MG63 (cell line): ENCODE data around the gene PLEKHJ1. TPM values are rescaled to one million over a fixed set of nuclear protein-coding genes. Genes with fewer than 3 reads are reported as not detected.
"Not testable (repeated sequence)": the region's sequence is repeated elsewhere in the genome, so short reads cannot be mapped to it uniquely, and the experiment has no call there.

ENCODE experiments used
- DNase-seq: peaks from one replicate; pipeline ENCODE4 v3.0.0-alpha.2; 2020
- H3K27me3 ChIP-seq: fragments of 250-450 bp; sonication (Bioruptor Pico); 2 replicates; pipeline ENCODE4 v1.5.1; 2020; ENCODE audit warnings: mild to moderate bottlenecking, moderate library complexity
- H3K36me3 ChIP-seq: fragments of 250-450 bp; sonication (Bioruptor Pico); 2 replicates; pipeline ENCODE4 v1.5.1; 2020; ENCODE audit warnings: mild to moderate bottlenecking, moderate library complexity
- H3K4me3 ChIP-seq: fragments of 250-450 bp; sonication (Bioruptor Pico); 2 replicates; pipeline ENCODE4 v1.5.1; 2020; ENCODE audit warnings: mild to moderate bottlenecking, moderate library complexity
- H3K9me3 ChIP-seq: fragments of 250-450 bp; sonication (Bioruptor Pico); 2 replicates; pipeline ENCODE4 v1.5.1; 2020; ENCODE audit warnings: mild to moderate bottlenecking, moderate library complexity
- total RNA-seq: library from RNA; depleted of rRNA; stranded (reverse); fragments of >200 nt; shearing (Covaris generic); gene quantifications from 2 replicates; pipeline ENCODE4 v1.2.3, GENCODE V29; 2014; ENCODE audit warnings: low replicate concordance; rRNA removed

The PLEKHJ1 gene
- 23.1 and 25.6 TPM in 2 replicates for total RNA-seq

GRCh38 chr19:2236314-2237050 is at the start of gene PLEKHJ1, which contains the start of gene SF3A2:
Gene PLEKHJ1 (minus strand): TSS chr19:2236329. CDS start chr19:2236248, 81 bp downstream.
Gene SF3A2 (plus strand): TSS chr19:2236824. CDS start chr19:2243419, 6,595 bp downstream.
- Histone ChIP-seq H3K4me3 (peak within 1 kb of the TSS; percentile 66), H3K9me3 (no peaks in the 10 kb centered on the region), H3K27me3 (no peaks in the 10 kb centered on the region), H3K36me3 (peaks cover 25% of the 10 kb centered on the region)
- peak; percentile 94 for DNase-seq

- DNase-seq: no peak
- Histone ChIP-seq H3K4me3 (no peak overlapping the region), H3K36me3 (no peaks in the 10 kb centered on the region), H3K9me3 (no peaks in the 10 kb centered on the region), H3K27me3 (no peaks in the 10 kb centered on the region)
These were observed 47.8 kb upstream of the PLEKHJ1 start for GRCh38 chr19:2283835-2284507.

- no peaks in the 10 kb centered on the region for H3K27me3 ChIP-seq
- H3K9me3 ChIP-seq: no peaks in the 10 kb centered on the region
- H3K4me3 ChIP-seq: no peak overlapping the region
- DNase-seq: no peak
- no peaks in the 10 kb centered on the region for H3K36me3 ChIP-seq
These were observed 46.7 kb upstream of the PLEKHJ1 start for GRCh38 chr19:2282862-2283237.

GRCh38 chr19:2282062-2282861 is 46.1 kb upstream of the PLEKHJ1 start, which contains the start of gene PEAK3:
Gene PEAK3 (minus strand): TSS chr19:2282175. CDS start chr19:2280931, 1,244 bp downstream.
- no peaks in the 10 kb centered on the region for H3K27me3 ChIP-seq
- no peak for DNase-seq
- no peak within 1 kb of the TSS for H3K4me3 ChIP-seq
- H3K9me3 ChIP-seq: no peaks in the 10 kb centered on the region
- H3K36me3 ChIP-seq: no peaks in the 10 kb centered on the region

- not testable (repeated sequence) for DNase-seq, H3K36me3 ChIP-seq, H3K9me3 ChIP-seq, H3K4me3 ChIP-seq, H3K27me3 ChIP-seq
These were observed 45.3 kb upstream of the PLEKHJ1 start for GRCh38 chr19:2281265-2282061.

GRCh38 chr19:2280633-2281264 is 44.6 kb upstream of the PLEKHJ1 start:
- Histone ChIP-seq H3K4me3 (no peak overlapping the region), H3K27me3 (no peaks in the 10 kb centered on the region), H3K36me3 (no peaks in the 10 kb centered on the region), H3K9me3 (no peaks in the 10 kb centered on the region)
- DNase-seq: no peak

- peaks cover 7% of the 10 kb centered on the region for H3K36me3 ChIP-seq
- no peaks in the 10 kb centered on the region for H3K27me3 ChIP-seq
- no peak for DNase-seq
- H3K9me3 ChIP-seq: no peaks in the 10 kb centered on the region
- H3K4me3 ChIP-seq: no peak overlapping the region
These were observed 42.5 kb upstream of the PLEKHJ1 start for GRCh38 chr19:2278459-2279158.

- DNase-seq: no peak
- Histone ChIP-seq H3K36me3 (peaks cover 19% of the 10 kb centered on the region), H3K4me3 (no peak overlapping the region), H3K27me3 (no peaks in the 10 kb centered on the region), H3K9me3 (no peaks in the 10 kb centered on the region)
These were observed 41.0 kb upstream of the PLEKHJ1 start for GRCh38 chr19:2277138-2277537.

- Histone ChIP-seq H3K27me3 (no peaks in the 10 kb centered on the region), H3K36me3 (peaks cover 24% of the 10 kb centered on the region), H3K9me3 (no peaks in the 10 kb centered on the region), H3K4me3 (no peak overlapping the region)
- no peak for DNase-seq
These were observed 40.4 kb upstream of the PLEKHJ1 start for GRCh38 chr19:2276429-2276986.

- H3K4me3 ChIP-seq: no peak overlapping the region
- DNase-seq: no peak
- no peaks in the 10 kb centered on the region for H3K9me3 ChIP-seq
- peaks cover 31% of the 10 kb centered on the region for H3K36me3 ChIP-seq
- H3K27me3 ChIP-seq: no peaks in the 10 kb centered on the region
These were observed 39.7 kb upstream of the PLEKHJ1 start for GRCh38 chr19:2275588-2276428.

GRCh38 chr19:2274931-2275535 is 38.9 kb upstream of the PLEKHJ1 start:
- no peak overlapping the region for H3K4me3 ChIP-seq
- peak; percentile 33 for DNase-seq
- H3K9me3 ChIP-seq: no peaks in the 10 kb centered on the region
- H3K36me3 ChIP-seq: peaks cover 36% of the 10 kb centered on the region
- no peaks in the 10 kb centered on the region for H3K27me3 ChIP-seq

GRCh38 chr19:2274185-2274711 is 38.1 kb upstream of the PLEKHJ1 start:
- no peak overlapping the region for H3K4me3 ChIP-seq
- no peaks in the 10 kb centered on the region for H3K9me3 ChIP-seq
- H3K36me3 ChIP-seq: peaks cover 36% of the 10 kb centered on the region
- no peak for DNase-seq
- no peaks in the 10 kb centered on the region for H3K27me3 ChIP-seq

- Histone ChIP-seq H3K9me3 (no peaks in the 10 kb centered on the region), H3K4me3 (no peak overlapping the region), H3K27me3 (no peaks in the 10 kb centered on the region), H3K36me3 (peaks cover 36% of the 10 kb centered on the region)
- peak; percentile 36 for DNase-seq
These were observed 37.4 kb upstream of the PLEKHJ1 start for GRCh38 chr19:2273356-2274184.
